Bronchial epithelial cell (primary cell): Measurements from ENCODE around the gene PPP2R2C. TPM values are rescaled to one million over a fixed set of nuclear protein-coding genes. Genes with fewer than 3 reads are reported as not detected.

Source experiments
- DNase-seq: peaks from one replicate; pipeline ENCODE4 v3.0.0-alpha.2; 2010; ENCODE audit warnings: low read depth
- FAIRE-seq: peaks from 2 replicates; lab custom pipeline; 2011; peaks lifted over from hg19 to GRCh38; lab: Jason Lieb, UNC
- H3K27me3 ChIP-seq: 2 replicates; pipeline ENCODE4 v1.5.1; 2011; ENCODE audit warnings: low read length; ENCODE audit not compliant: control insufficient read depth, insufficient read depth
- H3K36me3 ChIP-seq: 2 replicates; pipeline ENCODE4 v1.5.1; 2011; ENCODE audit warnings: low read length; ENCODE audit not compliant: control insufficient read depth, insufficient read depth
- H3K4me3 ChIP-seq: 2 replicates; pipeline ENCODE4 v1.5.1; 2011; ENCODE audit warnings: mild to moderate bottlenecking, low read depth, low read length, control low read depth
- CTCF ChIP-seq: IDR thresholded peaks from 2 replicates; pipeline ENCODE4 v1.5.1; 2011; ENCODE audit warnings: mild to moderate bottlenecking, moderate library complexity, low read length, control low read depth, inconsistent platforms; ENCODE audit not compliant: insufficient read depth, severe bottlenecking
- total RNA-seq: library from RNA; depleted of rRNA; stranded (reverse); fragments of >200 nt; gene quantifications from 2 replicates; pipeline ENCODE4 v1.2.1, GENCODE V29; 2014

PPP2R2C gene
- total RNA-seq, 1 donor from 2014 or later, result 1.1 TPM

DNA sequence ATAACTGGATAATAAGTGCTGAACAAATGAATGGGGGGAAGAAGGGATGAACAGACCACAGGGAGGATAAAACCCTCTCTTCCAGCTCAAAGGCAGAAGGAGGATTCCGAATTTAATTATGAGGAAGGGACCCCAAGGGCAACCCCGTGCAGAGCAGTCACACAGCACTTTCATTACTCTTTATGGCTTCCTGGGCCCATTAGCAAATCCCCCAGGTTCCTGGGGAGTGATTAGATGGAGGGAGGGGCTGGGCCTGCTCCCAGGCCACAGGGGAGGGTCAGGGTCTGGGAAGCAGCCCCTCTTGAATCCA is 67.1 kb downstream of the PPP2R2C start:
- no peak for TF ChIP-seq CTCF
- FAIRE-seq (no peak), DNase-seq (no peak)
- no peak overlapping the region for H3K4me3 ChIP-seq
- no peaks in the 10 kb centered on the region for H3K27me3 ChIP-seq
- no peaks in the 10 kb centered on the region for H3K36me3 ChIP-seq

GRCh38 chr4:6404611-6405396 is 67.6 kb downstream of the PPP2R2C start:
- no peak for TF ChIP-seq CTCF
- FAIRE-seq (no peak), DNase-seq (no peak)
- Histone ChIP-seq H3K36me3 (no peaks in the 10 kb centered on the region), H3K27me3 (no peaks in the 10 kb centered on the region), H3K4me3 (no peak overlapping the region)

DNA sequence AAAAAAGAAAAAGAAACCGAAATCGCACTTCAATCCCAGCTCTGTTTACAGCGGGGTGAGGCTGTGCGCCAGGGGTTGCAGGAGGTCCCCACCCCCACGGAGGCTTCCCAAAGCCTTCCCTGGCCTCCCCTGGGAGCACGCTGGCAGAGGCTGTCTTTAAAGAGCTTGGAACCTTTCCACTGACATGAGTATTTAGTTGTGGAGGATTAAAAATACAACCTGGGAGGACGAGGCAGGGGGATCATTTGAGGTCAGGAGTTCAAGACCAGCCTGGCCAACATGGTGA is 69.1 kb downstream of the PPP2R2C start:
- H3K4me3 ChIP-seq, result no peak overlapping the region
- no peak for FAIRE-seq
- no peaks in the 10 kb centered on the region for H3K36me3 ChIP-seq
- no peak for TF ChIP-seq CTCF
- no peaks in the 10 kb centered on the region for H3K27me3 ChIP-seq
- no peak for DNase-seq

- no peaks in the 10 kb centered on the region for H3K36me3 ChIP-seq
- no peak overlapping the region for H3K4me3 ChIP-seq
- DNase-seq, result no peak
- no peak for TF ChIP-seq CTCF
- no peak for FAIRE-seq
- H3K27me3 ChIP-seq, result no peaks in the 10 kb centered on the region
These were observed 69.6 kb downstream of the PPP2R2C start for GRCh38 chr4:6402566-6403399.

GRCh38 chr4:6401797-6402196 is 70.6 kb downstream of the PPP2R2C start:
- H3K27me3 ChIP-seq, result no peaks in the 10 kb centered on the region

More at GRCh38 chr4:6401797-6402196, 70.6 kb downstream of the PPP2R2C start:
- FAIRE-seq (no peak), DNase-seq (no peak)
- Histone ChIP-seq H3K4me3 (no peak overlapping the region), H3K36me3 (no peaks in the 10 kb centered on the region)
- no peak for TF ChIP-seq CTCF
